Osteoblast (primary cell): ENCODE results near the gene CYB5D1. TPM values are rescaled to one million over a fixed set of nuclear protein-coding genes. Genes with fewer than 3 reads are reported as not detected.
A peak's percentile ranks its signal among the peaks of the same experiment; 100 is the strongest.

Source experiments
- DNase-seq: peaks from one replicate; pipeline ENCODE4 v3.0.0; 2011; ENCODE audit warnings: low spot score, mixed read lengths; ENCODE audit not compliant: insufficient read length; ENCODE audit errors: missing footprints
- H2AFZ ChIP-seq: 2 replicates; pipeline ENCODE4 v1.6.0; 2011; ENCODE audit warnings: mild to moderate bottlenecking, low read length
- H3K27ac ChIP-seq: 2 replicates; pipeline ENCODE4 v1.5.1; 2011; ENCODE audit warnings: mild to moderate bottlenecking, low read depth, low read length, moderate library complexity
- H3K27me3 ChIP-seq: 2 replicates; pipeline ENCODE4 v1.6.0; 2012; ENCODE audit warnings: mild to moderate bottlenecking, control low read depth, inconsistent platforms, low read length, moderate library complexity; ENCODE audit not compliant: insufficient read depth
- H3K36me3 ChIP-seq: 2 replicates; pipeline ENCODE4 v1.5.1; 2011; ENCODE audit warnings: mild to moderate bottlenecking, low read length, control low read depth, moderate library complexity; ENCODE audit not compliant: insufficient read depth
- H3K4me1 ChIP-seq: 2 replicates; pipeline ENCODE4 v1.5.1; 2011; ENCODE audit warnings: mild to moderate bottlenecking, low read length, control low read depth, moderate library complexity; ENCODE audit not compliant: insufficient read depth
- H3K4me2 ChIP-seq: 2 replicates; pipeline ENCODE4 v1.6.0; 2011; ENCODE audit warnings: mild to moderate bottlenecking, low read length; ENCODE audit not compliant: insufficient read depth
- H3K4me3 ChIP-seq: fragments of 200-600 bp; sonication (generic); 3 replicates; pipeline ENCODE4 v1.5.1; 2012; ENCODE audit warnings: mild to moderate bottlenecking, low read length, inconsistent platforms; ENCODE audit not compliant: insufficient read depth
- H3K79me2 ChIP-seq: 2 replicates; pipeline ENCODE4 v1.6.0; 2012; ENCODE audit warnings: mild to moderate bottlenecking, low read length, control low read depth, inconsistent platforms; ENCODE audit not compliant: insufficient read depth
- H3K9me3 ChIP-seq: 2 replicates; pipeline ENCODE4 v1.5.1; 2011; ENCODE audit warnings: low read depth, low read length, control low read depth
- H4K20me1 ChIP-seq: 2 replicates; pipeline ENCODE4 v1.6.0; 2012; ENCODE audit warnings: mild to moderate bottlenecking, low read length, control low read depth; ENCODE audit not compliant: insufficient read depth
- CTCF ChIP-seq: IDR thresholded peaks from 2 replicates; pipeline ENCODE4 v1.5.1; 2011; ENCODE audit warnings: mild to moderate bottlenecking, low read depth, low read length, moderate library complexity; ENCODE audit errors: extremely low read depth
- total RNA-seq: library from RNA; depleted of rRNA; stranded (reverse); fragments of >200 nt; gene quantifications from 2 replicates; pipeline ENCODE4 v1.2.3, GENCODE V29; 2012

CYB5D1 gene
- total RNA-seq, 1 donor = 10.5 TPM

- Histone ChIP-seq H4K20me1 (no peaks in the 10 kb centered on the region), H3K4me2 (no peak overlapping the region), H3K27me3 (peaks cover 5% of the 10 kb centered on the region), H3K4me3 (no peak overlapping the region), H2AFZ (no peak overlapping the region), H3K79me2 (no peaks in the 10 kb centered on the region), H3K9me3 (no peaks in the 10 kb centered on the region), H3K4me1 (peaks cover 6% of the 10 kb centered on the region), H3K27ac (no peak overlapping the region), H3K36me3 (no peaks in the 10 kb centered on the region)
- TF ChIP-seq CTCF = no peak
- peak; percentile 73 for DNase-seq
Measured at GRCh38 chr17:7824021-7824924, 33.5 kb upstream of the CYB5D1 start.

- no peak overlapping the region for H2AFZ ChIP-seq
- peaks cover 6% of the 10 kb centered on the region for H3K4me1 ChIP-seq
- H3K27ac ChIP-seq = no peak overlapping the region
- TF ChIP-seq CTCF = peak; percentile 27
- no peaks in the 10 kb centered on the region for H3K36me3 ChIP-seq
- no peaks in the 10 kb centered on the region for H3K9me3 ChIP-seq
- no peak overlapping the region for H3K4me3 ChIP-seq
- H3K4me2 ChIP-seq = no peak overlapping the region
- no peaks in the 10 kb centered on the region for H3K79me2 ChIP-seq
- H3K27me3 ChIP-seq = peaks cover 8% of the 10 kb centered on the region
- DNase-seq = peak; percentile 65
- no peaks in the 10 kb centered on the region for H4K20me1 ChIP-seq
Measured at GRCh38 chr17:7825206-7825990, 32.4 kb upstream of the CYB5D1 start.

GRCh38 chr17:7830616-7831015 is 27.2 kb upstream of the CYB5D1 start:
- Histone ChIP-seq H3K9me3 (no peaks in the 10 kb centered on the region), H2AFZ (no peak overlapping the region), H3K4me3 (no peak overlapping the region), H3K27ac (no peak overlapping the region), H4K20me1 (no peaks in the 10 kb centered on the region), H3K4me1 (peaks cover 13% of the 10 kb centered on the region), H3K27me3 (peaks cover 19% of the 10 kb centered on the region), H3K4me2 (no peak overlapping the region), H3K36me3 (no peaks in the 10 kb centered on the region), H3K79me2 (no peaks in the 10 kb centered on the region)
- no peak for DNase-seq
- TF ChIP-seq CTCF = no peak

GRCh38 chr17:7831233-7831632 is 26.6 kb upstream of the CYB5D1 start:
- H3K4me3 ChIP-seq = no peak overlapping the region
- DNase-seq = peak; percentile 67
- H3K4me1 ChIP-seq = peaks cover 10% of the 10 kb centered on the region
- peaks cover 19% of the 10 kb centered on the region for H3K27me3 ChIP-seq
- H3K36me3 ChIP-seq = no peaks in the 10 kb centered on the region
- H3K9me3 ChIP-seq = no peaks in the 10 kb centered on the region
- H3K79me2 ChIP-seq = no peaks in the 10 kb centered on the region
- no peak overlapping the region for H2AFZ ChIP-seq
- TF ChIP-seq CTCF = no peak
- no peaks in the 10 kb centered on the region for H4K20me1 ChIP-seq
- H3K4me2 ChIP-seq = no peak overlapping the region
- no peak overlapping the region for H3K27ac ChIP-seq
